Thoracic aorta (tissue), 2 donors: ENCODE results near the gene MTA2. TPM values are rescaled to one million over a fixed set of nuclear protein-coding genes. Genes with fewer than 3 reads are reported as not detected.

Experiments used
- ATAC-seq: fragments of 150-250 bp; one replicate; pipeline ENCODE4 v1.8.0; 2017; ENCODE audit warnings: low read depth; ENCODE audit not compliant: insufficient number of reproducible peaks, low FRiP score
- DNase-seq: peaks from one replicate; pipeline ENCODE4 v3.0.0-alpha.2; 2020; ENCODE audit warnings: low spot score
- H3K27ac ChIP-seq, 2 donors: fragments of 200-600 bp; sonication (generic); 1 replicate in 1 of 2; 2 replicates in 1 of 2; pipeline ENCODE4 v1.5.1; 2016; ENCODE audit warnings: mild to moderate bottlenecking in 2 of 2, moderate library complexity in 2 of 2
- H3K27me3 ChIP-seq: fragments of 200-600 bp; sonication (generic); replicated peaks from 2 replicates; pipeline ENCODE4 v1.6.0; 2016; ENCODE audit warnings: mild to moderate bottlenecking; ENCODE audit not compliant: insufficient read depth
- H3K36me3 ChIP-seq: fragments of 200-600 bp; sonication (generic); one replicate; pipeline ENCODE4 v1.5.1; 2016
- H3K4me1 ChIP-seq, 2 donors: fragments of 200-600 bp; sonication (generic); 1 replicate in 1 of 2; 2 replicates in 1 of 2; pipeline versions ENCODE4 v1.5.1 to v1.6.0; 2016; ENCODE audit warnings: low read depth in 2 of 2, mild to moderate bottlenecking in 1 of 2; ENCODE audit not compliant: control insufficient read depth in 1 of 2
- H3K4me3 ChIP-seq: fragments of 200-600 bp; sonication (generic); 2 replicates; pipeline ENCODE4 v1.5.1; 2016; ENCODE audit warnings: mild to moderate bottlenecking
- H3K9me3 ChIP-seq: fragments of 200-600 bp; sonication (generic); 2 replicates; pipeline ENCODE4 v1.5.1; 2016
- CTCF ChIP-seq: fragments of 200-600 bp; sonication (generic); IDR thresholded peaks from one replicate; pipeline ENCODE4 v1.5.1; 2019; ENCODE audit warnings: antibody characterized with exemption
- total RNA-seq, 2 donors: library from RNA; depleted of rRNA; stranded (reverse); fragments of >200 nt; gene quantifications; one replicate each; pipeline versions ENCODE4 v1.1.0 to v1.2.3, GENCODE V29; 2016

MTA2 gene
- total RNA-seq, 2 donors from 2014 or later, result 55.9 to 124 TPM

GRCh38 chr11:62580959-62581715 is 20.5 kb downstream of the MTA2 start:
- TF ChIP-seq CTCF, result no peak
- H3K4me1 ChIP-seq, result peaks cover 0 to 4% of the 10 kb centered on the region in 2 donors
- no peaks in the 10 kb centered on the region for H3K9me3 ChIP-seq
- no peak for ATAC-seq
- no peak for DNase-seq
- H3K4me3 ChIP-seq, result no peak overlapping the region
- peaks cover 17% of the 10 kb centered on the region for H3K36me3 ChIP-seq
- no peaks in the 10 kb centered on the region for H3K27me3 ChIP-seq
- H3K27ac ChIP-seq, result no peak overlapping the region

GRCh38 chr11:62579252-62579651 is 22.4 kb downstream of the MTA2 start:
- no peak overlapping the region for H3K4me3 ChIP-seq
- no peaks in the 10 kb centered on the region for H3K27me3 ChIP-seq
- ATAC-seq (no peak), DNase-seq (no peak)
- H3K9me3 ChIP-seq, result no peaks in the 10 kb centered on the region
- H3K4me1 ChIP-seq, result peaks cover 14 to 20% of the 10 kb centered on the region in 2 donors
- TF ChIP-seq CTCF, result no peak
- peaks cover 12% of the 10 kb centered on the region for H3K36me3 ChIP-seq
- H3K27ac ChIP-seq, result no peak overlapping the region

- no peak for ATAC-seq
- peaks cover 12% of the 10 kb centered on the region for H3K36me3 ChIP-seq
- no peak overlapping the region for H3K27ac ChIP-seq
Measured at GRCh38 chr11:62578541-62578940, 23.1 kb downstream of the MTA2 start.

DNA sequence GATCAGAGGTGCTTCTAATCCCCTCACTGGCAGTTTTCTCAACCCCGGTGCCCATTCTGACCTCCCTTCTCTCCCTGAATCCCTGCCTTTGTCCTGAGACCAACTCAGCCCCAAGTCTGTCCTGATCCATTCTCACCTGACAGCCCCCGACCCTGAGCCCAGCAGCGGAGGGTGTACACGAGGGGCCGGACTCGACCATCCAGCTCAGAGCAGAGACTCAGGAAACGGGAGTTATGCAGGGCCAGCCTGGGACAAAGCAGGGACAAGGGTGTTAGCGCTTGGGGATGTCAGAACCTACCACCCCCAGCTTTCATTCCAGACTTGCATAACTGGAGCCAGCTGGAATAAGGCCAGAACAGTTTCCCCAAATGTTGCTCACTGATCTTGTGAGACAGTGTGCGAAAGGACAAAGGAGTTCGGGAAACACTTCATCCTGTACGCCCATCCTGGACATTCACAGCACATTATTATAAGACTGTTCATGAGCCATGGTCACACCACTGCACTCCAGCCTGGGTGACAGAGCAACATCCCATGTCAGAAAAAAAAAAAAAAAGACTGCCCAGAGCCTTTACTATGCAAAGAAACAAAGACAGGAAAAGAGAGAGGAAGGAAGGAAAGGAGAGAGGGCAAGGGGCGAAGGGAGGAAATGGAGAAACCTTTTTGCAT is 24.5 kb downstream of the MTA2 start:
- no peak overlapping the region for H3K27ac ChIP-seq
- no peaks in the 10 kb centered on the region for H3K27me3 ChIP-seq
- peaks cover 12% of the 10 kb centered on the region for H3K36me3 ChIP-seq
- no peak overlapping the region for H3K4me3 ChIP-seq
- no peaks in the 10 kb centered on the region for H3K9me3 ChIP-seq
- TF ChIP-seq CTCF, result no peak
- H3K4me1 ChIP-seq, result peaks cover 19 to 31% of the 10 kb centered on the region in 2 donors
- ATAC-seq (no peak), DNase-seq (no peak)

More at GRCh38 chr11:62578541-62578940, 23.1 kb downstream of the MTA2 start:
- Histone ChIP-seq H3K27me3 (no peaks in the 10 kb centered on the region), H3K4me1 (peaks cover 14 to 20% of the 10 kb centered on the region in 2 donors), H3K4me3 (no peak overlapping the region), H3K9me3 (no peaks in the 10 kb centered on the region)
- DNase-seq, result no peak
- no peak for TF ChIP-seq CTCF

GRCh38 chr11:62575837-62576236 is 25.8 kb downstream of the MTA2 start:
- no peaks in the 10 kb centered on the region for H3K27me3 ChIP-seq
- peaks cover 19 to 40% of the 10 kb centered on the region in 2 donors for H3K4me1 ChIP-seq
- no peak for TF ChIP-seq CTCF
- no peak for ATAC-seq
- H3K9me3 ChIP-seq, result no peaks in the 10 kb centered on the region
- H3K27ac ChIP-seq, result peak overlapping the region; percentile 90 to 94
- no peak for DNase-seq
- peak overlapping the region; percentile 94 for H3K4me3 ChIP-seq
- peaks cover 25% of the 10 kb centered on the region for H3K36me3 ChIP-seq
